PFSK-1 (cell line): ENCODE data around the gene GAB3.

Experiments used
- POLR2AphosphoS5 ChIP-seq: IDR thresholded peaks from 2 replicates; pipeline ENCODE4 v1.6.1; 2012; ENCODE audit warnings: low read depth, mild to moderate bottlenecking, control low read depth, low read length, moderate library complexity

The GAB3 gene

GRCh38 chrX:154648931-154649330 lies 101.9 kb downstream of the GAB3 start:
- no peak for TF ChIP-seq POLR2AphosphoS5
